Adipocyte (in vitro differentiated cells): ENCODE data around the gene RABGAP1L.

Experiments
- DNase-seq: peaks from one replicate; pipeline ENCODE4 v3.0.0-alpha.2; 2015; ENCODE audit warnings: low read depth
- H3K27me3 ChIP-seq: replicated peaks from 2 replicates; pipeline ENCODE4 v1.7.0; 2013; ENCODE audit warnings: mild to moderate bottlenecking, low read length, moderate library complexity; ENCODE audit not compliant: control insufficient read depth, insufficient read depth
- H3K36me3 ChIP-seq: 2 replicates; pipeline ENCODE4 v1.7.0; 2013; ENCODE audit warnings: low read length, mild to moderate bottlenecking, moderate library complexity; ENCODE audit not compliant: control insufficient read depth, insufficient read depth, severe bottlenecking
- H3K4me1 ChIP-seq: 2 replicates; pipeline ENCODE4 v1.7.0; 2013; ENCODE audit warnings: mild to moderate bottlenecking, low read length, moderate library complexity; ENCODE audit not compliant: control insufficient read depth, insufficient read depth
- H3K4me3 ChIP-seq: 2 replicates; pipeline ENCODE4 v1.7.0; 2013; ENCODE audit warnings: mild to moderate bottlenecking, low read length, moderate library complexity
- H3K9ac ChIP-seq: 2 replicates; pipeline ENCODE4 v1.7.0; 2013; ENCODE audit warnings: mild to moderate bottlenecking, low read length, moderate library complexity
- H3K9me3 ChIP-seq: 2 replicates; pipeline ENCODE4 v1.7.0; 2013; ENCODE audit warnings: mild to moderate bottlenecking, low read length, moderate library complexity; ENCODE audit not compliant: control insufficient read depth

RABGAP1L gene

GRCh38 chr1:174995916-174996315, 836.6 kb downstream of the RABGAP1L start:
- Histone ChIP-seq H3K4me3 (no peak overlapping the region), H3K27me3 (no peaks in the 10 kb centered on the region), H3K36me3 (no peaks in the 10 kb centered on the region), H3K4me1 (peaks cover 32% of the 10 kb centered on the region), H3K9me3 (no peaks in the 10 kb centered on the region), H3K9ac (no peak overlapping the region)
- no peak for DNase-seq

- Histone ChIP-seq H3K27me3 (no peaks in the 10 kb centered on the region), H3K36me3 (no peaks in the 10 kb centered on the region), H3K4me1 (peaks cover 34% of the 10 kb centered on the region), H3K9me3 (no peaks in the 10 kb centered on the region), H3K4me3 (no peak overlapping the region), H3K9ac (no peak overlapping the region)
- DNase-seq: peak; percentile 32
Measured at GRCh38 chr1:174996476-174996875, 837.2 kb downstream of the RABGAP1L start.

GRCh38 chr1:174997041-174997440, 837.7 kb downstream of the RABGAP1L start:
- Histone ChIP-seq H3K4me1 (peaks cover 37% of the 10 kb centered on the region), H3K36me3 (no peaks in the 10 kb centered on the region), H3K4me3 (no peak overlapping the region), H3K27me3 (no peaks in the 10 kb centered on the region), H3K9ac (no peak overlapping the region), H3K9me3 (no peaks in the 10 kb centered on the region)
- DNase-seq: no peak

- Histone ChIP-seq H3K4me3 (peak overlapping the region; percentile 88), H3K9me3 (no peaks in the 10 kb centered on the region), H3K27me3 (no peaks in the 10 kb centered on the region), H3K9ac (peak overlapping the region; percentile 92), H3K4me1 (peaks cover 54% of the 10 kb centered on the region), H3K36me3 (no peaks in the 10 kb centered on the region)
- peak; percentile 80 for DNase-seq
Measured at GRCh38 chr1:174998569-174999215, 839.4 kb downstream of the RABGAP1L start.

GRCh38 chr1:174999216-174999935, 840.1 kb downstream of the RABGAP1L start:
- Histone ChIP-seq H3K27me3 (no peaks in the 10 kb centered on the region), H3K4me3 (peak overlapping the region; percentile 88), H3K9me3 (no peaks in the 10 kb centered on the region), H3K36me3 (no peaks in the 10 kb centered on the region), H3K9ac (peak overlapping the region; percentile 92), H3K4me1 (peaks cover 56% of the 10 kb centered on the region)
- DNase-seq: peak; percentile 100

GRCh38 chr1:174999936-175000696, 840.8 kb downstream of the RABGAP1L start, which contains the start of gene CACYBP:
TSS of gene CACYBP (plus strand) at chr1:174999947. CDS start at chr1:175000181, 234 bp downstream.
- H3K4me1 ChIP-seq: peaks cover 56% of the 10 kb centered on the region
- H3K4me3 ChIP-seq: peak within 1 kb of the TSS; percentile 88
- no peaks in the 10 kb centered on the region for H3K27me3 ChIP-seq
- DNase-seq: peak; percentile 66
- H3K9ac ChIP-seq: peak within 1 kb of the TSS; percentile 93
- no peaks in the 10 kb centered on the region for H3K9me3 ChIP-seq
- H3K36me3 ChIP-seq: peaks cover 2% of the 10 kb centered on the region

- peak; percentile 24 for DNase-seq
- Histone ChIP-seq H3K9me3 (no peaks in the 10 kb centered on the region), H3K36me3 (peaks cover 9% of the 10 kb centered on the region), H3K9ac (peak overlapping the region; percentile 93), H3K4me3 (peak overlapping the region; percentile 88), H3K4me1 (peaks cover 50% of the 10 kb centered on the region), H3K27me3 (no peaks in the 10 kb centered on the region)
Measured at GRCh38 chr1:175000697-175001187, 841.4 kb downstream of the RABGAP1L start.

- peaks cover 30% of the 10 kb centered on the region for H3K36me3 ChIP-seq
- H3K4me1 ChIP-seq: peaks cover 38% of the 10 kb centered on the region
- no peak for DNase-seq
- H3K9ac ChIP-seq: peak overlapping the region; percentile 65
- no peaks in the 10 kb centered on the region for H3K27me3 ChIP-seq
- peak overlapping the region; percentile 70 for H3K4me3 ChIP-seq
- H3K9me3 ChIP-seq: no peaks in the 10 kb centered on the region
Measured at GRCh38 chr1:175002910-175003517, 843.7 kb downstream of the RABGAP1L start.

GRCh38 chr1:175003521-175003920, 844.2 kb downstream of the RABGAP1L start:
- DNase-seq: no peak
- Histone ChIP-seq H3K36me3 (peaks cover 35% of the 10 kb centered on the region), H3K27me3 (no peaks in the 10 kb centered on the region), H3K9ac (peak overlapping the region; percentile 65), H3K4me3 (peak overlapping the region; percentile 70), H3K4me1 (peaks cover 34% of the 10 kb centered on the region), H3K9me3 (no peaks in the 10 kb centered on the region)

- H3K36me3 ChIP-seq: peaks cover 50% of the 10 kb centered on the region
- no peaks in the 10 kb centered on the region for H3K27me3 ChIP-seq
- H3K9ac ChIP-seq: no peak overlapping the region
- no peak for DNase-seq
- no peaks in the 10 kb centered on the region for H3K9me3 ChIP-seq
- H3K4me1 ChIP-seq: peaks cover 28% of the 10 kb centered on the region
- H3K4me3 ChIP-seq: no peak overlapping the region
Measured at GRCh38 chr1:175005085-175005783, 845.9 kb downstream of the RABGAP1L start.
